ENCODE results near the gene TBC1D22B. TPM values are rescaled to one million over a fixed set of nuclear protein-coding genes. Genes with fewer than 3 reads are reported as not detected.

TBC1D22B gene
- polyA plus RNA-seq, 1 of the 3 experiments (the other 2 are of a cell fraction): 5.3 TPM

- TF ChIP-seq IRF3 (IDR thresholded peaks at IDR 0.05; ENCODE audit: low read depth, low read length): no peak
- no peak for TF ChIP-seq TAF1 (IDR thresholded peaks at IDR 0.05; ENCODE audit: borderline replicate concordance, low read depth, low read length)
- no peak for TF ChIP-seq EZH2phosphoT487 (IDR thresholded peaks at IDR 0.05; ENCODE audit: borderline replicate concordance, low read depth)
- TF ChIP-seq USF2 (IDR thresholded peaks at IDR 0.05; ENCODE audit: borderline replicate concordance, low read depth, low read length): no peak
- no peak for TF ChIP-seq RFX5 (IDR thresholded peaks at IDR 0.05; ENCODE audit: low read length)
- TF ChIP-seq PBX3 (IDR thresholded peaks at IDR 0.05): peak; percentile 86
- TF ChIP-seq RAD21 (IDR thresholded peaks at IDR 0.05; ENCODE audit: low read length): no peak
- TF ChIP-seq FOSL2 (IDR thresholded peaks at IDR 0.05; ENCODE audit: borderline replicate concordance, low read depth): peak; percentile 81; the same call in 1 of the 2 replicates
- TF ChIP-seq CTCF (IDR thresholded peaks at IDR 0.05): no peak
- TF ChIP-seq YY1 (IDR thresholded peaks at IDR 0.05; ENCODE audit: low read depth): peak; percentile 39; the same call in 1 of the 2 replicates
- no peak for TF ChIP-seq CHD2 (IDR thresholded peaks at IDR 0.05; ENCODE audit: low read length, partially characterized antibody)
- no peak for TF ChIP-seq FOXJ3 (CRISPR knock-in tag; IDR thresholded peaks at IDR 0.05)
Measured at GRCh38 chr6:37311741-37312473, 54.3 kb downstream of the TBC1D22B start (continued).

GRCh38 chr6:37313723-37314486 lies 56.3 kb downstream of the TBC1D22B start:
- Histone ChIP-seq H3K79me2 (ENCODE audit: insufficient read depth) (no peaks in the 10 kb centered on the region), H4K20me1 (ENCODE audit: insufficient read depth) (no peaks in the 10 kb centered on the region), H3K9ac (no peak overlapping the region), H3K4me3 (ENCODE audit: low read depth in 2 of 2, low read length in 1 of 2) (no peak overlapping the region), H3K27ac (ENCODE audit: low read depth in 2 of 2, low read length in 1 of 2) (no peak overlapping the region), H3F3A (replicated peaks; ENCODE audit: insufficient read depth) (peaks cover 19% of the 10 kb centered on the region), H3K9me3 (no peaks in the 10 kb centered on the region), H3K9me2 (no peaks in the 10 kb centered on the region), H2AFZ (ENCODE audit: low read depth) (no peak overlapping the region), H3K36me3 (replicated peaks in 1 of 2; ENCODE audit: control insufficient read depth in 1 of 2, insufficient read depth in 2 of 2, low read length in 1 of 2) (peaks cover 32 to 42% of the 10 kb centered on the region in 2 experiments), H3K4me1 (ENCODE audit: control insufficient read depth in 1 of 2, insufficient read depth in 2 of 2, low read depth in 1 of 2, low read length in 1 of 2) (peaks cover 5 to 15% of the 10 kb centered on the region in 2 experiments), H3K27me3 (ENCODE audit: insufficient read depth) (no peaks in the 10 kb centered on the region), H3K4me2 (no peak overlapping the region)
- ChIA-PET CTCF (interaction anchor here (0.6 to 5.9 kb wide), 6 partner anchors 10 to 296 kb away, joined by 3 to 43 read pairs (median 4); no protein-coding TSS in a partner anchor), POLR2A (no interaction called here)
- 90% methylated on average over 13 of the region's 13 CpGs for WGBS (ENCODE audit: low lambda C conversion rate)
- no peak for TF ChIP-seq MAX (IDR thresholded peaks at IDR 0.05; ENCODE audit: low read depth)
- TF ChIP-seq RXRA (IDR thresholded peaks at IDR 0.05; ENCODE audit: borderline replicate concordance, low read depth): no peak
- no peak for TF ChIP-seq EZH2phosphoT487 (IDR thresholded peaks at IDR 0.05; ENCODE audit: borderline replicate concordance, low read depth)
- no peak for TF ChIP-seq GABPA (IDR thresholded peaks at IDR 0.05; ENCODE audit: low read depth)
- TF ChIP-seq GATA2 (CRISPR knock-in tag; IDR thresholded peaks at IDR 0.05): no peak
- no peak for TF ChIP-seq YY1 (IDR thresholded peaks at IDR 0.05; ENCODE audit: low read depth)
- no peak for TF ChIP-seq FOXJ3 (CRISPR knock-in tag; IDR thresholded peaks at IDR 0.05)
- TF ChIP-seq RCOR1 (IDR thresholded peaks at IDR 0.05; ENCODE audit: low read length): no peak
- no peak for TF ChIP-seq RFX5 (IDR thresholded peaks at IDR 0.05; ENCODE audit: low read length)
- no peak for TF ChIP-seq MXI1 (IDR thresholded peaks at IDR 0.05; ENCODE audit: low read depth, low read length)
- TF ChIP-seq FOSL2 (IDR thresholded peaks at IDR 0.05; ENCODE audit: borderline replicate concordance, low read depth): no peak
- no peak for TF ChIP-seq POLR2AphosphoS5 (IDR thresholded peaks at IDR 0.05; ENCODE audit: low read depth, low read length)
- TF ChIP-seq NFIC (IDR thresholded peaks at IDR 0.05; ENCODE audit: borderline replicate concordance): no peak
- TF ChIP-seq NRF1 (IDR thresholded peaks at IDR 0.05; ENCODE audit: low read depth, low read length): no peak
- TF ChIP-seq ELF1 (IDR thresholded peaks at IDR 0.05): no peak
- no peak for TF ChIP-seq FOXM1 (IDR thresholded peaks at IDR 0.05; ENCODE audit: low read depth)
- TF ChIP-seq USF1 (IDR thresholded peaks at IDR 0.05; ENCODE audit: borderline replicate concordance, low read depth): no peak
- no peak for DNase-seq
